NCI-H2107 treated with DMSO at 0.1 percent for 48 hours (cell line): ENCODE data around the gene NIM1K.
"Not testable (repeated sequence)": the region's sequence is repeated elsewhere in the genome, so short reads cannot be mapped to it uniquely, and the experiment has no call there.

ENCODE experiments used
- DNase-seq: peaks from one replicate; lab custom pipeline; 2025; ENCODE audit not compliant: unreplicated experiment; lab: John Stamatoyannopoulos, UW

NIM1K gene

GRCh38 chr5:43274435-43275114, 82.5 kb downstream of the NIM1K start:
- no peak for DNase-seq

GRCh38 chr5:43275391-43275790, 83.4 kb downstream of the NIM1K start:
- DNase-seq: no peak

- DNase-seq: no peak
Measured at GRCh38 chr5:43279548-43280274, 87.7 kb downstream of the NIM1K start.

GRCh38 chr5:43281840-43282658, 90.0 kb downstream of the NIM1K start:
- no peak for DNase-seq

GRCh38 chr5:43286623-43287022, 94.6 kb downstream of the NIM1K start:
- DNase-seq: no peak

- DNase-seq: no peak
Measured at GRCh38 chr5:43287493-43287892, 95.5 kb downstream of the NIM1K start.

- no peak for DNase-seq
Measured at GRCh38 chr5:43288269-43288831, 96.3 kb downstream of the NIM1K start.

- no peak for DNase-seq
Measured at GRCh38 chr5:43290726-43291125, 98.7 kb downstream of the NIM1K start.

- DNase-seq: no peak
Measured at GRCh38 chr5:43294226-43294625, 102.2 kb downstream of the NIM1K start.

- DNase-seq: no peak
Measured at GRCh38 chr5:43295202-43295601, 103.2 kb downstream of the NIM1K start.

- DNase-seq: no peak
Measured at GRCh38 chr5:43296835-43297234, 104.8 kb downstream of the NIM1K start.

- no peak for DNase-seq
Measured at GRCh38 chr5:43298443-43298842, 106.4 kb downstream of the NIM1K start.

GRCh38 chr5:43300112-43300511, 108.1 kb downstream of the NIM1K start:
- no peak for DNase-seq

- no peak for DNase-seq
Measured at GRCh38 chr5:43301653-43302091, 109.6 kb downstream of the NIM1K start.

- no peak for DNase-seq
Measured at GRCh38 chr5:43302481-43302880, 110.5 kb downstream of the NIM1K start.

- DNase-seq: no peak
Measured at GRCh38 chr5:43303242-43303641, 111.2 kb downstream of the NIM1K start.

- no peak for DNase-seq
Measured at GRCh38 chr5:43304525-43304924, 112.5 kb downstream of the NIM1K start.

- DNase-seq: peak; percentile 66
Measured at GRCh38 chr5:43305948-43306565, 114.0 kb downstream of the NIM1K start.

- not testable (repeated sequence) for DNase-seq
Measured at GRCh38 chr5:43306954-43307353, 114.9 kb downstream of the NIM1K start.

GRCh38 chr5:43309122-43309521, 117.1 kb downstream of the NIM1K start:
- DNase-seq: no peak

GRCh38 chr5:43309637-43310036, 117.6 kb downstream of the NIM1K start:
- DNase-seq: no peak
